T-helper 1 cell treated with Interleukin-12 subunit alpha and Interleukin-12 subunit beta and Interleukin-4 antibody, amounts not matched to agents 30 ng/mL and 1 ng/mL, for 36 hours (primary cell): ENCODE results near the gene ACTG2. TPM values are rescaled to one million over a fixed set of nuclear protein-coding genes. Genes with fewer than 3 reads are reported as not detected.

Experiments used
- intact Hi-C: fragments of 100-400 bp; cut with micrococcal nuclease; formaldehyde crosslinking; loops from one replicate; pipeline ENCODE4 v1.15.1; 2024
- total RNA-seq: library from RNA; stranded (reverse); gene quantifications from 2 replicates; pipeline ENCODE4 v1.2.3, GENCODE V29; 2022

ACTG2 gene
- total RNA-seq, 1 donor from 2014 or later = not detected

DNA sequence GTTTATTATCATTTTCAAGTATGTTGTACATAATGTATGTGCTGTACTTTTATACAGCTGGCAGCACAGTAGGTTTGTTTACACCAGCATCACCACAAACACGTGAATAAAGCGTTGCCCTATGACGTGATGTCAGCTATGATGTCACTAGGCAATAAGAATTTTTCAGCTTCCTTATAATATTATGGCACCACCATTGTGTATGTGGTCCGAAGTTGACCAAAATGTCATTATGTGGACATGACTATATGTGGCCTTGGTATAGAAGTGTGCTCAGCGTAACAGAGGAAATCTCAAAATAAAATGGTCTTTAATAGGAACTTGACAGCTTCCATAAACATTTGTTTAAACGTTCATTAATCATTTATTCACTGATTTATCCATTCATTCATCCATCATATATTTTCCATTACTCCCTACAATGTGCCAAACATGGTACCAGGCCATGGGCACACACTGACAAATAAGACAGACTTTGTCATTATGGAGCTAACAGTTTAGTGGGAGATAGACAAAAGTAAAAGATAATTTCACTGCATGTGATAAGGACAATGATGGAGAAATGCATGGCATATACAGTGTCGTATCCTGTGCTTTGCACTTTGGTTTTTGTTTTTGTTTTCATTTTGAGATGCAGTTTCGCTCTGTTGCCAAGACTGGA is 18.9 kb downstream of the ACTG2 start:
- intact Hi-C loops = no loop called here

DNA sequence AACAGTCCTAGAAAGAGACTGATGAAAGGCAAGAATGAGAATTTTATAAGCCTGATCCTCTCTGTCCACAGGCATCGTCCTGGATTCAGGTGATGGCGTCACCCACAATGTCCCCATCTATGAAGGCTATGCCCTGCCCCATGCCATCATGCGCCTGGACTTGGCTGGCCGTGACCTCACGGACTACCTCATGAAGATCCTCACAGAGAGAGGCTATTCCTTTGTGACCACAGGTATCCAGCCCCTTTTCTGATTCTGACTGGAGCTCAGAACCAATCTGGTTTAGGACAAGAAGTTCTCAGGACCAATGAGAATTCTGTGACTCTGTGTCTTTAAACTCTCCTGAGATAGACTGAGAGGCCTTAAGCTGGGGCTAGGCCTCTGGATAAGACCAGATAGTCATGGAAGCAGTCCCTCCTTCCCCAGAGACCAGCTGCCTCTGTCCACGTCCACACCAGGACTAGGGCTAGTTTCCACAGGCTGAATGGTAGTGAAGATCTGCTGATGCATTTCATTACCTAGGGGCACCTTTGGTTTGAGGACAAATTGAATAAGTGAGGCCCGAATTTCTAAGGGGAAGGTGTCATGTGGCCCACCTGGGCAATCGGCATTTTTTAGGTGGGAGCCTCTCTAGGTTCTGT is 20.7 kb downstream of the ACTG2 start:
- intact Hi-C loops = no loop called here

DNA sequence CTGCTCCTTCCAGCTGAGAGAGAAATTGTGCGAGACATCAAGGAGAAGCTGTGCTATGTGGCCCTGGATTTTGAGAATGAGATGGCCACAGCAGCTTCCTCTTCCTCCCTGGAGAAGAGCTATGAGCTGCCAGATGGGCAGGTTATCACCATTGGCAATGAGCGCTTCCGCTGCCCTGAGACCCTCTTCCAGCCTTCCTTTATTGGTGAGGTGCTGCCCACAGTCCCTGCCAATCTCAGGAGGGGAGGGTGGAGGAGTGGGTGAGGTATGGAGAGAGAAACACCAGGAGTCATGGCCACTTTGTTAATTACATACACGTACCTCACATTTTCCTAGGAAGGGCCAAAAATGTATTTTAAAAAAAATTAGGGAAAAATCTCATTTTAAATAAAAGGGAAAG is 21.9 kb downstream of the ACTG2 start:
- intact Hi-C loops = no loop called here

DNA sequence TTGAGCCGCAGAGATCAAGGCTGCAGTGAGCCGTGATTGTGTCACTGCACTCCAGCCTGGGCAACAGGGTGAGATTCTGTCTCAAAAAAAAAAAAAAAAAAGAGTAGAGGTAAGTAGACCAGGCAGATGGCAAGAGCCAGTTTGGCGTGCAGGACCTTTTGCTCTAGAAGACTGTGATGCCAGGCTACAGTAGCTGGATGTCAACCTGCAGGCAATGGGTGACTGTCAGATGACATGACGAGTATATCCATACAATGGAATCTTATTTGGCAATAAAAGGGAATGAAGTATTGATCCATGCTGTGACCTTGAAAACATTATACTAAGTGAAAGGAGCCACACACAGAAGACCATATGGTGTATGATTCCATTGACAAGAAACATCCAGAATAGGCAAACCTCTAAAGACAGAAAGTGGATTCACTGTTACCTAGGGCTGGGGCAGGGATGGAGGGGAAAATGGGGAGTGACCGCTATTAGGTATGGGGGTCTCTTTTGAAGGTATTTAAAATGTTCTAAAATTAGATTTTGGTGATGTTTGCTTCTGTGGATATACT is 22.7 kb downstream of the ACTG2 start:
- intact Hi-C loops = no loop called here

DNA sequence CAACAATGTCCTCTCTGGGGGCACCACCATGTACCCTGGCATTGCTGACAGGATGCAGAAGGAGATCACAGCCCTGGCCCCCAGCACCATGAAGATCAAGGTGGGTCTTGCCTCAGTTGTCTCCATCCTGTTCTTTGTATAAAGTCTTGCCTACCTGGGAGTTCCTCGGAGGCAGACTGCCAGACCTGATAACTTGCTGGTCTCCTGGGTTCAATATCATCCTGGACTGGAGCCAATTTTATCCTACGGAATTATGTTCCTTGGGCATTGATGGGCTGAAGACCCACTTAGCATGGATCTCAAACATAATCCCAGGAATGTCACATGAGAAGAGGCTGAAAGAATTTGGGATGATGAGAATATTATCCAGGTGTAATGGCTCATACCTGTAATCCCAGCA is 23.9 kb downstream of the ACTG2 start:
- intact Hi-C loops = no loop called here

DNA sequence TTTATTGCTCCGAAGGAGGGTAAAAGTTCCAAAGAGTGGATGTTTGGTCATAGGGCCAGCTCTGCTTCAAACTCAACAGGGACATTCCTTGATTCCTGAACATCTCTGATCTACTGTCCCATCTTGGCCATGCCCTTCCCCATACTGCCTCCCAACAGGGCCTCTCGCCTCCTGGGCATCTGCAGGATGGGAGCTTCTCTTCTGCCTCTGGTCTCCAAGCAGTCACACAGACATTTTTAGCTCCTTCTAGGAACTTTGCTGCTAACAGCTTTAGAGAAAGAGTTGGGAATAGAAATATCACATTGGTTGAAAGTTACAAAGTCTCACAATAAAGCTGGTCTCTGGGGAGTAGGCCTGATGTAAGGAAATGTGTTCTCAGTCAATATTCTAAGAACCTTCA is 24.5 kb downstream of the ACTG2 start:
- intact Hi-C loops = no loop called here

DNA sequence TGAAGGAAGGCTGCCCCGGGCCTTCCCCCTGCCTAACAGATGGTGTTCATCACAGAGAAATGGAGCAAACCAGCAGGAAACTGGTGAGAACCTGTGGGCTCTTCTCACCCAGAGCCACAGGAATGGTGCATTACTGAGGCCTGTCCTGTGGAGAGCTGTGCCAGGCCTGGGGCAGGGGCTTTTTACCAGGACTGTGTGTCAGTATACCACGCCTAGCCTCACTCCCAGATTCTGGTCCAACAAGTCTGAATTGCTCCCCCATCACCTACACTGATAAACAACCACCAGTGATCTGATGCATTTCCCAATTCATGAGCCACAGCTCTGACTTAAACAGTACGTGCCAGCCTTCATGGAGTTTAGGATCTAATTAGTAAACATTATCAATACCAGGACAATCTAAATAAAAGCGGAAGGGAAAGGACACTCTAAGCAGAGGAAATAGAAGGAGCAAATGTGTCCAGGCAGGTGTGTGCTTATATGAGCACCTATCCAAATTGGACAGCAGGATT is 24.9 kb downstream of the ACTG2 start:
- intact Hi-C loops = no loop called here

DNA sequence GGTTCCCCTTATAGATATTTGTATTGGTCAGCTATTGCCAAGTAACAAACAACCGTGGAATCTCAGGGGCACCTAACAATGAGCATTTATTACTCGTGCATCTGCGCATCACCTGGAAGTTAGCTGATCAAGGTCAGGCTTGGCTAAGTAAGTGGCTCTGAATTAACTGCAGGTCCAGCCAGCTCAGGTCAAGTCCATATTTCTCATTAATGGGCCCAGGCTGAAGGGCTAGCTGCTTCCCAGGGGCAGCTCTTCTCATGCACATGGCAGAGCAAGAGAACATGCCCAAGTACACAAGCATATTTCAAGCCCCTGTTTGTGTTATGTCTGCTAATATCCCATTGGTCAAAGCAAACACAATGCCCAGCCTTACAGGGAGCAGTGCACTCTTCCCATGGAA is 26.0 kb downstream of the ACTG2 start:
- intact Hi-C loops = no loop called here

DNA sequence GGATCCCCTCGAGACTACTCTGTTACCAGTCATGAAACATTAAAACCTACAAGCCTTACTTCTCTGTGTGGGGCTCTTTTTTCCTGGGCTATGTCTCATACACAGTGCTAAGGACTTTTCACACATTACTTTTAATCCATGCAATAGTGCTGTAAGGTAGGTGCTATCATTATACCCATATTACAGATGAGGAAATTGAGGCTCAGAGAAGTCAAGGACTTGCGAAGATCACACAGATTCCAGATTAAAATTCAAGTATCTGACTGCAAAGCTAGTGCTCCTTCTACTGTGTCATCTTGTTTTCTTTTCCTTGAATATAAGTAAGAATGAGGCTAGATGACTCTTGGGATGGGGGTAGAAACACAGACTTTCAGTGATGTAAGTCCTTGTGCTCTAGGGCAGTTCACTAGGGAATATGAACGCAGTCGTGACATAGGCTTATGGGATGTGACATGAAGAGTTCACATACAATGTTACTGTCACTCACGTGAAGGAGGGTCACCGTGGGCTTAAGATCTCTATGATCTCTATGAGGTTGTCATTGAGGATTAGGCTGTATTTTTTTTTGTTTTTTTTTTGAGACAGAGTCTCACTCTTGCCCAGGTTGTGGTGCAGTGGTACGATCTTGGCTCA is 26.9 kb downstream of the ACTG2 start:
- intact Hi-C loops = loop anchor here (10.0 kb wide), 1 partner anchor 915 kb away; the partner anchor contains the start of gene HK2

DNA sequence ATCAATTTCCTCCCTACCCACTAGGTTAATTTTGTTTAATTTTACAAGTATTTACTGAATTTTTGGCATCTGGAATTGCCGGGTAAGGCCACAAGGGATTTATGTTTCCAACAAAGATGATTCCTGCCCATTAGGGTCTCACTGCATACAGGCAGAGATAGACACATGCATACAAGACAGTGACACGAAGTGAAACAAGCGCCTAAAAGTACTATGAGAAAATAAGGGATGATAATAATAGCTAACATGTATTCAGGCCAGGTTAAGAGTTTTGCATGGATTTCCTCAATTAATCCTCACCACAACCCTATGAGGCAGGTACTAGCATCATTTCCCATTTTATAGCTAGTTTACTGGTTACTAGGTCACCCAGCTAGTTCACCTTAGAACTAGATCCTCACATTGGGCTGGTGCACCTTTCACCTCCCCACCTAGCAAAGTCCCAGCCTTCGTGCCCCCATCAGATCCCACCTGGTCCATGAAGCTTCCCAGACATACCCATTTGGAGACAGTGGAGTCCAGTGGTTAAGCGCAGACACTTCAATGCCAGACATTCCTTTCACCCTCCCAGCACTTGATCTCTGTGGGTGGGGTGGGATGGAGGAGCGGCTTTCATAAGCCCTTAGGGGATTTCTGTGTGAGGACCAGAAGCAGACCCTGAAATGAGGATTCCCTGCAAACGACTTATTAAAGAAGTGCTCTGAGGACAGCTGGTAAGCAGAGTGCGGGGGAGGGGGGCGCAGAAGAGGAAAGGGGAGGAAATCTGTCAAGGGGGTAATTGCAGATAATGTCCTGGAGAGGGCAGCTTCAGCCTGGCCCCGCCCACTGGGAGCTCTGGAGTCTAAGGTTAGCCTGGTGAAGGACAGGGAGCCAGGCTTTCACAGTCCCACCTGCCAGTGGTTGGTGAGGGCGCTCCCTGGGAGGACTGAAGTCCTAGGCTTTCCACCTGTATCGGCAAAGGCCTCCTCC is 28.1 kb downstream of the ACTG2 start:
- intact Hi-C loops = loop anchor here (10.0 kb wide), 1 partner anchor 914 kb away; the partner anchor contains the start of gene HK2

DNA sequence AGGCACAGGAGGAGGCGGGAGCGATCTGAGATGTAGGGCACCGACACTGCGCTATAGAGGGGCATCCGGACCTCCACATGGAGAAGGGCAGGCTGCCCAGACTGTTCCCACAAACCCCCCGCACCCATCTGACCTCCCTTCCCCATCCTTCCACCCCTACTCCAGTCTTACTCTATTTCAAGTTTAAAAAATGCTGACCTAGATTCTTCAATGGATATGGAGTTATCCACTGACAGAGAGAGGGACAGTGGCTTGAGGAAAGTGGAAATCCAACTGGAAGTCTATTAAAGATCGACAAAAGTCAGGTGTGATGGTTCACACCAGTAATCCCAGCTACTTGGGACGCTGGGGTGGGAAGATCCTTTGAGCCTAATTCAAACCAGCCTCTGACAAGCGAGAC is 28.8 kb downstream of the ACTG2 start:
- intact Hi-C loops = loop anchor here (10.0 kb wide), 1 partner anchor 913 kb away; the partner anchor contains the start of gene HK2

DNA sequence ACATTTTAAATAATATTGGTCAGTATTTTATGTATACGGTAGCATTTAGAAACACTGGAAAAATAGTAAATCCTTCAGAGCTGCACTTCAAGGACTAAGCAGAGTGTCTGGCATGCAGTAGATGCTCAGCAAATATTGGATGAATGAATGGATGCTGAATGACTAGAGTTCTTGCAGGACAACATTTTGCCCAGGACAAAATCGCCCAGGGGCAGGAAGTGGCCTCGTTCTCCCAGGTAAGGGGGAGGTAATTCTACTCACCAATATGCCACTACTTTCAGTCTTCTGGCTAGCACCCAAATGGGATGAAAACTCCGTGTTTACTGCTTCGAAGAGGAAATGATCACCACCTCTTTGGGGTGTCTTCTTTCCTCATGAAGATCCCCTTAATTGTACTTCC is 29.9 kb downstream of the ACTG2 start:
- intact Hi-C loops = loop anchor here (10.0 kb wide), 1 partner anchor 912 kb away; the partner anchor contains the start of gene HK2

DNA sequence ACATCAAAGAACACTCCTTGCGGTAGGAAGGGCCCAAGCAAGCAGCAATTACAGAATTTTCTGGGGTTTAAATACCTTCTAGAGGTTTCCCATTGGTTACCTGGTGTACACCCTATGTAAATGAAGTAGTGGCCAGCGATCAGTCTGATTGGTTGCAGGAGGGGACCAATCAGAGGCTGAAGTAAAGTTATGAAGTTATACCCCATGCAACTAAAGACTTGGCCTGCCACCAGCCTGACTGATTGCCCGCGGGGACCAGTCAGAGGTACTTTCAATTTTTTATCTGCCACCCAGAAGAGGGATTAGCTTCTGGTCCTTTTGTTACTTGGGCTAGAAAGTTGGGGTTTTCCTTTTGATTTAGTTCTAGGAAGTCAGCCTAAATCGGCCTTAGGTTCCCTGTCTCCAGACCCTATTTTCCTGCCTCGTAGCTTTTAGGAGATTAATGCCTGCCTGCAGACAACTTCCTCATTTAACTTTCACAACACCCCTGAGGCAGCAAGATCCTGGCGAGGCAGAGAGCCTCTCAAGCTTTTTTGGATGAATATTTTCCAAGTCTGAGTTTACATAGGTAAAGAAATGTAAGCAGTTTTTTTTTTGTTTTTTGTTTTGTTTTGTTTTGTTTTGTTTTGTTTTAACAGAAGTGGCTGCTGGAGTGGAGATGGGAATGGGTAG is 32.4 kb downstream of the ACTG2 start:
- intact Hi-C loops = loop anchor here (5.0 to 10.0 kb wide), 2 partner anchors 127 to 910 kb away; partner anchors contain the start of gene HK2

DNA sequence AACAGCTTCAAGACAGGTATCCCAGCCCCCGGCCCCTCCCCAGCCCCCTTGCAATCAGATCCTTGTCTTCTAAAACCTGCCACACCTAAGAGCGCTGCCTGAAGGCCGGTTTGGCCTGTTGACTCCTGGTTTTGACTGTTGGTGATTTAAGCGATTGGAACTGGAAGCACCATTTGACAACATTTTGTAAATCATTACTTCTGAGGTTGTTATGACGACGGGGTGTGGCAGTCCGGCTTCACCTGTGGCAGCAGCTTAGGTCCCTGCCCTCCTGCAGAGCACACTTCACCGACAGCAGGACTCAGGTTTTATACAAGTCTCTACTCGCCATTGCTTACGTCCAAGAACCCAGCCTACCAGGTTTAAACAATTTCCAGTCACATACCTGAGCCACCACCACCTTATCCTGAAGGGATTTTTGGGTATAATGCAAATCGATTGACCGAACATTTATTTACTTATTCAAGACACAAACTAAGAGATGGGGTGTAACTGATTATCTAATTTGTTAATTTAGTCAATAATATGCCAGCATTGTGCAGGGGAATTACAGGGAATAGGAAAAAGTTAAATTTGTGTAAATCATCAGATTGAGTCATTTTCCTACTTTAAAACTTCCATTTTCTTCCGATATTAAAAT is 33.2 kb downstream of the ACTG2 start:
- intact Hi-C loops = loop anchor here (1.0 to 10.0 kb wide), 22 partner anchors 18 to 909 kb away; partner anchors contain the start of genes ALMS1, AUP1, BOLA3 and C2orf81

DNA sequence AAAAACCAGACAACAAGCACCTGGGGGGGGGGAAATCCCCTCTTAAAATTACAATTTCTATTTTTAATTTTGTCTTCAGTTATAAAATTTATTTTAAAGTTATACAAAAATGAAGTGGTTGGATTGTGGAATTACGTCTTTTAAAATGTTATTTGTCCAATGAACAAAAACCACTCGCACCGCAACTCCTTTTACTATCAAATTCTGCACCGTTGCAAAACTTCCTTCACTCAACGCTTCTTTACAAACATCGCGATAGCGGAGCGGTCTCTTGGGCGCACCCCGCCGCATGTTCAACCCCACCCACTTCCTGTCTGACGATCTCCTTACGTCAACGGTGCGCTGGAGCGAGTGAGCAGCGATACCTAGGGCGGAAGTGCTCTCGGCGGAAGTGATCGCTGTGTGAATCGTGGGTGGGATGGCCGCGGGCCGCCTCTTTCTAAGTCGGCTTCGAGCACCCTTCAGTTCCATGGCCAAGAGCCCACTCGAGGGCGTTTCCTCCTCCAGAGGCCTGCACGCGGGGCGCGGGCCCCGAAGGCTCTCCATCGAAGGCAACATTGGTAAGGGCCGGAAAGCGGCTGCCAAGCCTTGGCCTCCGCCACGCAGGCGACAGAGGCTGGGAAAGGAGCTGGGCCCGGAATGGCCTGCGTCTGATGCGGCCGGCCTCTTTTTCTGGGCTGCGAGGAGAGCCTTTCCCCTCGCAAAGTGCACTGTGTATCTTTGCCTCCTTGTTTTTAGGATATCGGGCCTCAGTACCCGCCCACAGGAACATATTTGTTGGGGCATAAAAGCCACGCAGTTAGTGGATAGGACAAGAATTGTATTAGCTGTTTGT is 33.9 kb downstream of the ACTG2 start, which contains the start of gene DGUOK:
Gene DGUOK (plus strand): TSS at position 388 of the 835 bp plus-strand sequence. CDS start 31 bp downstream, at position 419.
- intact Hi-C loops = loop anchor here (1.0 to 10.0 kb wide), 22 partner anchors 18 to 908 kb away; partner anchors contain the start of genes ALMS1, AUP1, BOLA3 and C2orf81

DNA sequence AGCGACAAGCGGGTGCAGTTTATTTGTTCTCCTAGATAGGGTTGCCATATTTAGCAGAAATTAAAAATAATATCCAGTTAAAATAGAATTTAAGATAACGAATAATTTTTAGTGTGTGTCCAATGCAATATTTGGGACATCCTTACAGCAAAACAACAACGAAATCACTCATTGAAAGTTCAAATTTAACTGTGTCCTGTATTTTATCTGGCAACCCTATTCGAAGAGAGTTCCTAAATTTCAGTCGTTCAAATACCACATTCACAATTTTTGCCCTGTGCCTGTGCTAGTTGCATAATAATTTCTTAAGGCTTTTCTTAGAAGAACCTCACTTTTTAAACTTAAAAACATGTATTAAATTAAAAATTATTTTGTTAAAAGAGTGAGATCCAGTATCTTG is 34.5 kb downstream of the ACTG2 start:
- intact Hi-C loops = loop anchor here (2.0 to 10.0 kb wide), 8 partner anchors 31 to 907 kb away; partner anchors contain the start of genes ALMS1, C2orf81, HK2 and INO80B

DNA sequence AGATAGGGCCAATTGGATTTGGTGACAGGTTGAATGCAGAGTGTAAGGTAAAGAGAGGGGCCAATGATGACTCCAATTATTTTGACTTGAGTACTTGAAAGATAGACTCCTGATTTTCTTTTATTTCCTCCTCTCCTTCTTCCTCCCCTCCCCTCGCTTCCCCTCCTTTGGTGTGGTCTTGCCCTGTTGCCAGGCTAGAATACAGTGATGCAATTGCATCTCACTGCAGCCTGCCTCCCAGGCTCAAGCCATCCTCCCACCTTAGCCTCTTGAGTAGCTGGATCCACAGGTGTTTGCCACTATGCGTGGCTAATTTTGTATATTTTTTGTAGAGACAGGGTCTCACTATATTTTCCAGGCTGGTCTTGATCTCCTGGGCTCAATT is 36.1 kb downstream of the ACTG2 start:
- intact Hi-C loops = loop anchor here (5.0 to 10.0 kb wide), 2 partner anchors 123 to 906 kb away; partner anchors contain the start of gene HK2

DNA sequence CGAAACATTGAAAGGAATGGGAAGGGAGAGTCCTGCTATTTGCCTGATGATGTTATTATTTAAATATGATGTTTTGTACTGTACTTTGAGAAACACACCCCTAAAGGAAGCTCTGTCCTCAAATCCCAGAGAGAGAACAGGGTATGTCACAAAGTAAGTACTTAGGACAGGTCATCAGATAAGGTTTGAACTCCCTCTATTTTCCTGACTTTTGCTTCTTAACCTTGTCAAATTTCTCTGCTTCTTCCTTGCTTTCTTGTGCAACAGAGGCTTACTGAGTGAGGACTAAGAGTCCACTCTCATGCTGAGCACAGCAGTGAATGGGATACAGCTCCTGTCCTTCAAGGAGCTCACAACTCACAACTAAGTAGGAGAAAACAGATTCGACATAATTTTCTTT is 37.6 kb downstream of the ACTG2 start:
- intact Hi-C loops = no loop called here
